Astrocyte (in vitro differentiated cells and primary cell): ENCODE data around the gene SLC6A9.

Experiments used
- EZH2 ChIP-seq: IDR thresholded peaks from 2 replicates; pipeline ENCODE4 v1.6.1; 2012; ENCODE audit warnings: mild to moderate bottlenecking, low read length, inconsistent platforms; ENCODE audit not compliant: insufficient read depth
- TF ChIP-seq, protein P1 (sequence below): IDR thresholded peaks from 2 replicates; pipeline ENCODE4 v1.5.1; 2011; ENCODE audit warnings: low read depth, mild to moderate bottlenecking, inconsistent platforms, low read length, moderate library complexity; ENCODE audit not compliant: insufficient read depth

DNA sequence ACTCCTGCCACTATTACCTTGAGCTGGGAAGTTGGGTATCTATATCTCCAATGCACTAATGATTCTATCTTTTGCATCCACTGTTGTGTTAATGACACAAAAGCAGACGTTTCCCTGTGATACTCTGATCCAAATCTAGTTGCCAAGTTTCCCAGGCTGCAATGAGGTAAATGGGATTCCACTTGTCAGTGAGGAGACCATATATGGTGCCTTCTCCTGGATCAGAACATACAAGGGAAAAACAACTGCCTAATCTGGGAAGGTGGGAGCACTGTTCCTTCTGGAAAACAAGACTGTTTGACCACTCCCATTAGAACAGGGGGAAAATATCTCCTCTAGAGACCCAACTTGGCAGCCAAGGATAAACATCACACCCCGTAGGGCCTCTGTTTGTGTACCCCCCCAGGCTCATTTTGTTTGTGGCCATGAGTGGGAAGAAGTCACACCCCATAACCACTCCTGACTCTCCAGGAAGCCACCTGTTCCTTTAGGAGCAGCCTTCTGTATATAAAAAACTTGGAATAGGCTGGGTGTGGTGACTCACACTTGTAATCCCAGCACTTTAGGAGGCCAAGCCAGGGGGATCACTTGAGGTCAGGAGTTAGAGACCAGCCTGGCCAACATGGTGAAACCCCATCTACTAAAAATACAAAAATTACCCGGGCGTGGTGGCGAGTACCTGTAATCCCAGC lies 28.5 kb upstream of the SLC6A9 start:
- TF ChIP-seq, protein P1, sequence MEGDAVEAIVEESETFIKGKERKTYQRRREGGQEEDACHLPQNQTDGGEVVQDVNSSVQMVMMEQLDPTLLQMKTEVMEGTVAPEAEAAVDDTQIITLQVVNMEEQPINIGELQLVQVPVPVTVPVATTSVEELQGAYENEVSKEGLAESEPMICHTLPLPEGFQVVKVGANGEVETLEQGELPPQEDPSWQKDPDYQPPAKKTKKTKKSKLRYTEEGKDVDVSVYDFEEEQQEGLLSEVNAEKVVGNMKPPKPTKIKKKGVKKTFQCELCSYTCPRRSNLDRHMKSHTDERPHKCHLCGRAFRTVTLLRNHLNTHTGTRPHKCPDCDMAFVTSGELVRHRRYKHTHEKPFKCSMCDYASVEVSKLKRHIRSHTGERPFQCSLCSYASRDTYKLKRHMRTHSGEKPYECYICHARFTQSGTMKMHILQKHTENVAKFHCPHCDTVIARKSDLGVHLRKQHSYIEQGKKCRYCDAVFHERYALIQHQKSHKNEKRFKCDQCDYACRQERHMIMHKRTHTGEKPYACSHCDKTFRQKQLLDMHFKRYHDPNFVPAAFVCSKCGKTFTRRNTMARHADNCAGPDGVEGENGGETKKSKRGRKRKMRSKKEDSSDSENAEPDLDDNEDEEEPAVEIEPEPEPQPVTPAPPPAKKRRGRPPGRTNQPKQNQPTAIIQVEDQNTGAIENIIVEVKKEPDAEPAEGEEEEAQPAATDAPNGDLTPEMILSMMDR, result no peak
- TF ChIP-seq EZH2, result no peak
